ENCODE data around the gene SIK3.

SIK3 gene

GRCh38 chr11:116794851-116795250, 303.4 kb downstream of the SIK3 start:
- no peak overlapping the region for H3K27ac ChIP-seq (replicated peaks)
- no peak for DNase-seq (ENCODE audit: low read depth in 1 of 2, low spot score in 1 of 2)
- H3K4me3 ChIP-seq (replicated peaks; ENCODE audit: insufficient read depth, low read length) = no peak overlapping the region
- H3K27me3 ChIP-seq (ENCODE audit: insufficient read depth, poor library complexity, severe bottlenecking) = no peaks in the 10 kb centered on the region
- TF ChIP-seq REST (IDR thresholded peaks at IDR 0.05; ENCODE audit: insufficient replicate concordance, low read depth) = no peak
- no peak for TF ChIP-seq POLR2AphosphoS5 (IDR thresholded peaks at IDR 0.05; ENCODE audit: low read depth)
- no peak for TF ChIP-seq GABPA (IDR thresholded peaks at IDR 0.05; ENCODE audit: low read depth)
- no peak for TF ChIP-seq SPI1 (IDR thresholded peaks at IDR 0.05; ENCODE audit: borderline replicate concordance, low read depth)
- no peak for TF ChIP-seq CTCF (IDR thresholded peaks at IDR 0.05; ENCODE audit: insufficient read depth, low read length)

GRCh38 chr11:116793772-116794097, 304.5 kb downstream of the SIK3 start:
- no peak for TF ChIP-seq SPI1 (IDR thresholded peaks at IDR 0.05; ENCODE audit: borderline replicate concordance, low read depth)
- TF ChIP-seq REST (IDR thresholded peaks at IDR 0.05; ENCODE audit: insufficient replicate concordance, low read depth) = no peak
- TF ChIP-seq GABPA (IDR thresholded peaks at IDR 0.05; ENCODE audit: low read depth) = no peak
- no peak for TF ChIP-seq POLR2AphosphoS5 (IDR thresholded peaks at IDR 0.05; ENCODE audit: low read depth)
- TF ChIP-seq CTCF (IDR thresholded peaks at IDR 0.05; ENCODE audit: insufficient read depth, low read length) = no peak
- H3K4me3 ChIP-seq (replicated peaks; ENCODE audit: insufficient read depth, low read length) = no peak overlapping the region
- DNase-seq (ENCODE audit: low read depth in 1 of 2, low spot score in 1 of 2) = no peak
- no peak overlapping the region for H3K27ac ChIP-seq (replicated peaks)
- H3K27me3 ChIP-seq (ENCODE audit: insufficient read depth, poor library complexity, severe bottlenecking) = no peaks in the 10 kb centered on the region

Data from HL-60 (cell line).